ENCODE results near the gene RPP40. TPM values are rescaled to one million over a fixed set of nuclear protein-coding genes. Genes with fewer than 3 reads are reported as not detected.

The RPP40 gene
- total and polyA plus RNA-seq, 2 of the 13 experiments (the other 11 are each of a cell fraction or from before 2014, with no cell fraction given), result 18.0 to 41.2 TPM

DNA sequence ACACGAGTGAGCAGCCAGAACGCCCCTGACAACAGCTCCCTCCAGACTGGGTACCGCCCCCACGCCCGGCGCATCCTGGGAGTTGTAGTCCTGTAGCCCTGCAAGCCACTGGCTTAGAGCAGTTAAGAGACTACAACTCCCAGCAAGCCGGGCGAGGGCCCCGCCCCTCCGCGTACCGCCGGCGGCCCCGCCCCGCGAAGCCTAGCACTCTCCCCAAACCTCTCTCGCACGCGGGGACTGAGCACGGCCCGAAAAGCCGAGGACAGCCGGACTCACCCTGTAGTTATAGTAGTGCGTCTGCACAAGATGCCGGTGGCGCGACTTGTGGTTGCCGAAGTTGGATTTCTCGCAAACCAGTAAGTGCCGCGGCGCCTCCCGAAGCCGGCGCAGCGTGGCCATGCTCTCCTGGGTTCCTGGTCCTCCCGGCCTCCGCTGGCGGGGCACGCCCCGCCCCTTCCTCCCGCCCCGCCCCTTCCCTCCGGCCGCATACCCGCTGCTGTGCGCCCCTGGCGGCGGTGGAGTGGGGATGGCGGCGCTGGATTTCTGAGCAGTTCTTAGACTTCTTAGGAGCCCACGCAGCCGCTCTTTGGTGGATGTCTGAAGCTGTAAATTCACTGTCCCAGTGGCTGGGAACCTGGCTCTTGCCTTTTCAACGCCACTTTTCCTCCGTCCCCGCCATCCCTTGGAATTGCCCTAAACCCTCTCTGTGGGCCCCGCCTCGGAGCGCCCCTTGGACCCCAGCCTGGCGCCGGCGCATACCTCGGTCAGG, at the start of gene RPP40 (continued):
- TF ChIP-seq PRPF4 (IDR thresholded peaks at IDR 0.05; ENCODE audit: low read depth, low read length, poor library complexity, severe bottlenecking), result no peak
- peak; percentile 69 to 90 for TF ChIP-seq POLR2A (IDR thresholded peaks at IDR 0.05; ENCODE audit: insufficient read depth in 1 of 2, low read depth in 2 of 2, low read length in 2 of 2)
- no peak for TF ChIP-seq TBX3 (IDR thresholded peaks at IDR 0.05; ENCODE audit: borderline replicate concordance)
- TF ChIP-seq ZNF670 (CRISPR knock-in tag; IDR thresholded peaks at IDR 0.05; ENCODE audit: borderline replicate concordance), result peak; percentile 2; the same call in 1 of the 2 replicates
- TF ChIP-seq HMG20B (CRISPR knock-in tag; conservative IDR thresholded peaks at IDR 0.05), result no peak
- TF ChIP-seq, protein P1, sequence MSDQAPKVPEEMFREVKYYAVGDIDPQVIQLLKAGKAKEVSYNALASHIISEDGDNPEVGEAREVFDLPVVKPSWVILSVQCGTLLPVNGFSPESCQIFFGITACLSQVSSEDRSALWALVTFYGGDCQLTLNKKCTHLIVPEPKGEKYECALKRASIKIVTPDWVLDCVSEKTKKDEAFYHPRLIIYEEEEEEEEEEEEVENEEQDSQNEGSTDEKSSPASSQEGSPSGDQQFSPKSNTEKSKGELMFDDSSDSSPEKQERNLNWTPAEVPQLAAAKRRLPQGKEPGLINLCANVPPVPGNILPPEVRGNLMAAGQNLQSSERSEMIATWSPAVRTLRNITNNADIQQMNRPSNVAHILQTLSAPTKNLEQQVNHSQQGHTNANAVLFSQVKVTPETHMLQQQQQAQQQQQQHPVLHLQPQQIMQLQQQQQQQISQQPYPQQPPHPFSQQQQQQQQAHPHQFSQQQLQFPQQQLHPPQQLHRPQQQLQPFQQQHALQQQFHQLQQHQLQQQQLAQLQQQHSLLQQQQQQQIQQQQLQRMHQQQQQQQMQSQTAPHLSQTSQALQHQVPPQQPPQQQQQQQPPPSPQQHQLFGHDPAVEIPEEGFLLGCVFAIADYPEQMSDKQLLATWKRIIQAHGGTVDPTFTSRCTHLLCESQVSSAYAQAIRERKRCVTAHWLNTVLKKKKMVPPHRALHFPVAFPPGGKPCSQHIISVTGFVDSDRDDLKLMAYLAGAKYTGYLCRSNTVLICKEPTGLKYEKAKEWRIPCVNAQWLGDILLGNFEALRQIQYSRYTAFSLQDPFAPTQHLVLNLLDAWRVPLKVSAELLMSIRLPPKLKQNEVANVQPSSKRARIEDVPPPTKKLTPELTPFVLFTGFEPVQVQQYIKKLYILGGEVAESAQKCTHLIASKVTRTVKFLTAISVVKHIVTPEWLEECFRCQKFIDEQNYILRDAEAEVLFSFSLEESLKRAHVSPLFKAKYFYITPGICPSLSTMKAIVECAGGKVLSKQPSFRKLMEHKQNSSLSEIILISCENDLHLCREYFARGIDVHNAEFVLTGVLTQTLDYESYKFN (CRISPR knock-in tag; conservative IDR thresholded peaks at IDR 0.05), result peak; percentile 92
- TF ChIP-seq ZNF136 (CRISPR knock-in tag; IDR thresholded peaks at IDR 0.05; ENCODE audit: low read depth), result peak; percentile 87; the same call in 1 of the 2 replicates
- TF ChIP-seq MXD4 (CRISPR knock-in tag; IDR thresholded peaks at IDR 0.05), result peak; percentile 99
- TF ChIP-seq ZBTB42 (CRISPR knock-in tag; IDR thresholded peaks at IDR 0.05), result 0 out of 2 replicates have a peak, but pooled peaks have one; percentile 70
- TF ChIP-seq THAP11 (CRISPR knock-in tag; IDR thresholded peaks at IDR 0.05), result peak; percentile 99
- no peak; the same call in 1 of the 2 replicates for TF ChIP-seq NR2C2 (CRISPR knock-in tag; IDR thresholded peaks at IDR 0.05; ENCODE audit: borderline replicate concordance)
- TF ChIP-seq TBX2 (CRISPR knock-in tag; IDR thresholded peaks at IDR 0.05; ENCODE audit: borderline replicate concordance), result 0 out of 2 replicates have a peak, but pooled peaks have one; percentile 9
- TF ChIP-seq KLF9 (CRISPR knock-in tag; IDR thresholded peaks at IDR 0.05; ENCODE audit: low read depth), result peak; percentile 92
- TF ChIP-seq CC2D1A (CRISPR knock-in tag; IDR thresholded peaks at IDR 0.05), result no peak
- TF ChIP-seq IKZF4 (CRISPR knock-in tag; IDR thresholded peaks at IDR 0.05; ENCODE audit: borderline replicate concordance, low read depth, not compliant biosample characterization), result peak; percentile 61
- TF ChIP-seq GATA4 (IDR thresholded peaks at IDR 0.05; ENCODE audit: borderline replicate concordance, low read depth), result no peak; the same call in 1 of the 2 replicates
- no peak for TF ChIP-seq ELF3 (CRISPR knock-in tag; IDR thresholded peaks at IDR 0.05)
- no peak for TF ChIP-seq NR1H2 (CRISPR knock-in tag; IDR thresholded peaks at IDR 0.05; ENCODE audit: borderline replicate concordance, low read depth)
- no peak for TF ChIP-seq JUNB (CRISPR knock-in tag; IDR thresholded peaks at IDR 0.05; ENCODE audit: borderline replicate concordance)
- 0 out of 2 replicates have a peak, but pooled peaks have one; percentile 11 for TF ChIP-seq ZNF569 (CRISPR knock-in tag; IDR thresholded peaks at IDR 0.05; ENCODE audit: borderline replicate concordance)
- TF ChIP-seq ZNF607 (CRISPR knock-in tag; IDR thresholded peaks at IDR 0.05; ENCODE audit: borderline replicate concordance), result peak; percentile 81
- peak; percentile 66; the same call in 1 of the 2 replicates for TF ChIP-seq ISL2 (CRISPR knock-in tag; IDR thresholded peaks at IDR 0.05)
- TF ChIP-seq FOXM1 (CRISPR knock-in tag; IDR thresholded peaks at IDR 0.05), result peak; percentile 88; the same call in 1 of the 2 replicates
- TF ChIP-seq ZNF615 (CRISPR knock-in tag; IDR thresholded peaks at IDR 0.05; ENCODE audit: borderline replicate concordance), result peak; percentile 79
- peak; percentile 72 for TF ChIP-seq ZNF343 (CRISPR knock-in tag; IDR thresholded peaks at IDR 0.05)
- no peak for TF ChIP-seq HDAC6 (IDR thresholded peaks at IDR 0.05; ENCODE audit: low read depth, low read length)
- no peak for TF ChIP-seq KAT2B (IDR thresholded peaks at IDR 0.05; ENCODE audit: borderline replicate concordance, low read depth, low read length)
